Endothelial cell of umbilical vein (primary cell): Measurements from ENCODE around the gene MED12L.

Experiments
- CTCF ChIP-seq, 2 donors: IDR thresholded peaks; 1 replicate in 1 of 2; 2 replicates in 1 of 2; pipeline ENCODE4 v1.5.1; 2011; ENCODE audit warnings: low read length in 2 of 2, mild to moderate bottlenecking in 2 of 2, moderate library complexity in 2 of 2, control low read depth in 1 of 2, inconsistent platforms in 1 of 2, low read depth in 1 of 2; ENCODE audit not compliant: insufficient read depth in 1 of 2; ENCODE audit errors: extremely low read depth in 1 of 2
- MYC ChIP-seq: IDR thresholded peaks from one replicate; pipeline ENCODE4 v1.6.1; 2011; ENCODE audit warnings: mild to moderate bottlenecking, low read depth, low read length

GRCh38 chr3:151462991-151463390 is 377.5 kb downstream of the MED12L start:
- TF ChIP-seq CTCF (IDR thresholded peaks at IDR 0.05; ENCODE audit: extremely low read depth in 1 of 2, insufficient read depth in 1 of 2, low read depth in 1 of 2, low read length in 2 of 2) (no peak), MYC (no peak)
